RPMI7951 (cell line): Measurements from ENCODE around the gene C1orf198. TPM values are rescaled to one million over a fixed set of nuclear protein-coding genes. Genes with fewer than 3 reads are reported as not detected.

Source experiments
- DNase-seq: peaks from one replicate; pipeline ENCODE4 v3.0.0-alpha.2; 2012; ENCODE audit warnings: low read depth
- total RNA-seq: library from RNA; depleted of rRNA; stranded (reverse); fragments of >200 nt; shearing (Covaris generic); gene quantifications from 2 replicates; pipeline ENCODE4 v1.2.3, GENCODE V29; 2014; rRNA removed

C1orf198 gene
- 37.6 and 39.2 TPM in 2 replicates for total RNA-seq

- DNase-seq = peak; percentile 41
These were observed at the start of gene C1orf198 for GRCh38 chr1:230867903-230868735. C1orf198 (minus strand) TSS chr1:230868521; CDS start chr1:230868512, 9 bp downstream.

- peak; percentile 70 for DNase-seq
These were observed 49.2 kb upstream of the C1orf198 start for GRCh38 chr1:230917284-230918135.

GRCh38 chr1:230916587-230917283 is 48.4 kb upstream of the C1orf198 start:
- no peak for DNase-seq

GRCh38 chr1:230915078-230915477 is 46.8 kb upstream of the C1orf198 start:
- no peak for DNase-seq

- no peak for DNase-seq
These were observed 45.2 kb upstream of the C1orf198 start for GRCh38 chr1:230913496-230913895.

GRCh38 chr1:230910755-230911117 is 42.4 kb upstream of the C1orf198 start:
- DNase-seq = no peak

- DNase-seq = no peak
These were observed 41.8 kb upstream of the C1orf198 start for GRCh38 chr1:230909974-230910754.

- DNase-seq = no peak
These were observed 39.3 kb upstream of the C1orf198 start for GRCh38 chr1:230907472-230908205.

GRCh38 chr1:230906226-230906625 is 37.9 kb upstream of the C1orf198 start:
- DNase-seq = no peak

GRCh38 chr1:230905733-230906132 is 37.4 kb upstream of the C1orf198 start:
- DNase-seq = peak; percentile 76

- no peak for DNase-seq
These were observed 34.1 kb upstream of the C1orf198 start for GRCh38 chr1:230902349-230902923.

- DNase-seq = no peak
These were observed 33.4 kb upstream of the C1orf198 start for GRCh38 chr1:230901671-230902070.

GRCh38 chr1:230900984-230901383 is 32.7 kb upstream of the C1orf198 start:
- no peak for DNase-seq

- no peak for DNase-seq
These were observed 31.5 kb upstream of the C1orf198 start for GRCh38 chr1:230899841-230900251.

- DNase-seq = no peak
These were observed 30.4 kb upstream of the C1orf198 start for GRCh38 chr1:230898748-230899147.

- no peak for DNase-seq
These were observed 29.8 kb upstream of the C1orf198 start for GRCh38 chr1:230898144-230898543.

- DNase-seq = no peak
These were observed 28.5 kb upstream of the C1orf198 start for GRCh38 chr1:230896779-230897178.

GRCh38 chr1:230895452-230895851 is 27.1 kb upstream of the C1orf198 start:
- no peak for DNase-seq

GRCh38 chr1:230894664-230895063 is 26.3 kb upstream of the C1orf198 start:
- DNase-seq = no peak

- no peak for DNase-seq
These were observed 25.7 kb upstream of the C1orf198 start for GRCh38 chr1:230894032-230894431.
